Suppressor macrophage treated with lipopolysaccharide for 4 hours (primary cell): ENCODE measurements around the gene KRTAP10-10.
"Not testable (repeated sequence)": the region's sequence is repeated elsewhere in the genome, so short reads cannot be mapped to it uniquely, and the experiment has no call there.

ENCODE experiments used
- DNase-seq: peaks from one replicate; pipeline ENCODE4 v3.0.0-alpha.2; 2020

KRTAP10-10 gene

DNA sequence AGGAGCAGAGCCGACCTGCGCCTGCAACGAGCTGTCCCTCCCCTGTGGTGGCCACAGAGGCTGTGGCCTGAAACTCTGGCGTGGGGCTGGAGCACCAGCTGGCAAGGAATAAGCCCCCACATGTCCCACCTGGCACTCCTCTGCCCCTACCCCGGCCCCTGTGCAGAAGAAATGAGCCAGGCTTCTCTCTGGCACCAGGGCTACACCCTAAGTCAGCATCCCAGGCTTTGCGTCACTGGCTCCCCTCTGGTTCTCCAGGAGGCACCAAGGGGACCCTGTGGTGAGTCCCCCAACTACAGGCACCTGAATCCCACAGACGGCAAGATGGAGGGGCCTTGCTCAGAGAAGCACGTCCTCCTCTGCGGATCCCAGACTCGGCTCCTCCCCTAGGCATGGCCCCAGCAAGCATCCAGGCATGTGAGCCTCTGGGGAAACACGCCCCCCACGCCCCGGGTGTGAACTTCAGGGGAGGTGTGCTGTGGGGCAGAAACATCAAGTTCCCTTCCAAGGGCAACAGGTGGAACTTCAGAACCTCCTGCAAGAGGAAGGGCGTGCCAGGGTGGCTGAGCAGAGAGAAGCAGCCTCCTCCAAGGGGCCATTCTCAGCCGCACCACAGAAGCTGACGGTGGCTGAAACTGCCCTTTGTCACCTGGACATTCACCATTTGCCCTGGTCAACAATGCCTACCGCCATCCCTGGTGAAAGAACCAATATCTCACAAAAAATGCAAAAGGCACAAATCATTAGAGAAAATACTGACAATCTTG is 33.9 kb upstream of the KRTAP10-10 start:
- no peak for DNase-seq

DNA sequence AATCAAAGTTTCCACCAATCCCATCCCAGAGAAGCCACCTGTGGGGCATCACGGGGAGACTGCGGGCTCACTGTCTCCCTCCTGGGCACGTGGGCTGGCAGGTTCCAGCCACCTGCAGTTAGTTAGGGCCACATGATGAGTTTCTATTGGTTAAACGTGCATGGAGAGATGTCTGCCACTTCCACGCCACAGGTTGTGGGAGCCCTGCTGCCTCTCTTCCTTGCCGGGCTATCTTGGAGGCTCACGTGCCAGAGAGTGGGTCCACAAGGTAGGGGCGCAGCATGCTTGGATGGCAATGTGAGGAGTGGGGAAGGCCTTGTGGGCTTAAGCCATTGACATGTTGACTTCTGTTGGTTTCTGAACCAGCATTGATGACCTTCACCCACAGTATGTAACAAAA is 33.2 kb upstream of the KRTAP10-10 start:
- no peak for DNase-seq

DNA sequence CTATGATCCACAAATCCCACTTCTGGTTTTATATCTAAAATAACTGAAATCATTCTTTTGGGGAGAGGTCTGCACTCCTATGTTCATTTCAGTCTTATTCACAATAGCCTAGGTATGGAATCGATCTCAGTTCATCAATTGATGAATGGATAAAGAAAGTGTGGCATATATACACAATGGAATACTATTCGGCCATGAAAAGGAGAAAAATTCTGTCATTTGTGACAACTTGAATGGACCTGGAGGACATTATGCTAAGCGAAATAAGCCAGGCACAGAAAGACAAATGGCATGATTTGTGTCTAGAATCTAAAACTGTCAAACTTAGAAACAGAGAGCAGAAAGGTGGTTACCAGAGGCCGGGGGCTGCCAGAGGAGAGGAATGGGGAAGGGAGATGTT is 30.7 kb upstream of the KRTAP10-10 start:
- no peak for DNase-seq

DNA sequence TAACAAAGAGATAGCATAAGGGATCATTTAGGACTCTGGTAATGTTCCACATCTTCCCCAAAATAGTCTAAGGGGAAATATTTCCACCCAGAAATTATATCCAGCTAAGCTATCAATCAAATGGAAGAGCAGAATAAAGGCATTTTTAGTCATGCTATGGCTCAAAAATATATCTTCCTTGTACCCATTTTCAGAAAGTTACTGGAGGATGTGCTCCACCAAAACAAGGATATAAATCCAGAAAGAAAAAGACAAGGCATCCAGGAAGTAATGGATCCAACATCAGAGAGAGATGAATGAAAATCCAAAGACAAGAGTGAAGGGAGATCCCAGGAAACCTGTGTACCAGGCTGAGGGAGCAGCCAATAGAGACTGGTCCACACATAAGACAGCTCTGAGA is 28.0 kb upstream of the KRTAP10-10 start:
- no peak for DNase-seq

DNA sequence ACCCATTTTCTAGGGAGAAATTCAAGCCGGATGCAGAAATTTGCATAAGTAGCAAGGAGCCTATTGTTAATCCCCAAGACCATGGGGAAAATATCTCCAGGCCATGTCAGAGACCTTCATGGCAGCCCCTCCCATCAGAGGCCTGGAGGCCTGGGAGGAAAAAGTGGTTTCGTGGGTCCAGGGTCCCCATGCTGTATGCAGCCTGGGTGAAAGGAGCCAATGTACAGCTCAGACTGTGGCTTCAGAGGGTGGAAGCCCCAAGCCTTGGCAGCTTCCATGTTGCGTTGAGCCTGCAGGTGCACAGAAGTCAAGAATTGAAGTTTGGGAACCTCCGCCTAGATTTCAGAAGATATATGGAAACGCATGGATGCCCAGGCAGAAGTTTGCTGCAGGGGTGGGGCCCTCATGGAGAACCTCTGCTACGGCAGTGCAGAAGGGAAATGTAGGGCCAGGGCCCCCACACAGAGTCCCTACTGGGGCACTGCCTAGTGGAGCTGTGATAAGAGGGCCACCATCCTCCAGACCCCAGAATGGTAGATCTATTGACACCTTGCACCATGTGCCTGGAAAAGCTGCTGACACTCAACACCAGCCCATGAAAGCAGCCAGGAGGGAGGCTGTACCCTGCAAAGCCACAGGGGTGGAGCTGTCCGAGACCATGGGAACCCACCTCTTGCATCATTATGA is 26.9 kb upstream of the KRTAP10-10 start:
- not testable (repeated sequence) for DNase-seq

DNA sequence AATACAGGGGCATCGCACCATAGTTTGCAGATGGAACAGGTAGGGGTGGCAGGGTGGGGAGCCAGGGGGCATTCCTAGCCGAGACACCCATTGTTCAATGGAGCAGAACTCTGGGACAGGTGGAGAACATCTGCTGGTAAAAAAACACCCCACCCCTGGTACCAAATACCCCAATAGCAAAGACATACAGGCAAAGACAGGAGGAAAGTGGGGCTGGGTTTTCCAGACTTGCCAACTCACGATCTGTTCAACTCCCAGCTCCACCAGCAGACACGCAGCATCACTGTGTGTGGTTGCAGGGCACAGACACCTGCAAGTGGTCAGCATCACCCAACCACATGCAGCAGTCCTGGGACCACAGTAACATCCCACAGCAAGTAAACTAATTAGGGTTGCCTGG is 25.6 kb upstream of the KRTAP10-10 start:
- no peak for DNase-seq

DNA sequence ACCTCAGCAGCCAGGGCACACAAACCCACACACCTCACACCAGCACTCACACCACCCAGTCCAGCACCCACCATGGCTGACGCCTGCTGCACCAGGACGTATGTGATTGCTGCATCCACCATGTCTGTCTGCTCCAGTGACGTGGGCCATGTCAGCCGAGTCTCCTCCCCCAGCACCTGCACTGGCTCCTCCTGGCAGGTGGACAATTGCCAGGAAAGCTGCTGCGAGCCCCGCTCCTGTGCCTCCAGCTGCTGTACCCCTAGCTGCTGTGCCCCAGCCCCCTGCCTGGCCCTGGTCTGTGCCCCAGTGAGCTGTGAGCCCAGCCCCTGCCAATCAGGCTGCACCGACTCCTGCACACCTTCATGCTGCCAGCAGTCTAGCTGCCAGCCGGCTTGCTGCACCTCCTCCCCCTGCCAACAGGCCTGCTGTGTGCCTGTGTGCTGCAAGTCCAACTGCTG is 25.1 kb upstream of the KRTAP10-10 start, which contains the start of gene KRTAP10-8:
Gene KRTAP10-8, plus strand, starts transcription at position 51 of the 458 bp plus-strand sequence. Its CDS starts 22 bp downstream, at position 73.
- no peak for DNase-seq

DNA sequence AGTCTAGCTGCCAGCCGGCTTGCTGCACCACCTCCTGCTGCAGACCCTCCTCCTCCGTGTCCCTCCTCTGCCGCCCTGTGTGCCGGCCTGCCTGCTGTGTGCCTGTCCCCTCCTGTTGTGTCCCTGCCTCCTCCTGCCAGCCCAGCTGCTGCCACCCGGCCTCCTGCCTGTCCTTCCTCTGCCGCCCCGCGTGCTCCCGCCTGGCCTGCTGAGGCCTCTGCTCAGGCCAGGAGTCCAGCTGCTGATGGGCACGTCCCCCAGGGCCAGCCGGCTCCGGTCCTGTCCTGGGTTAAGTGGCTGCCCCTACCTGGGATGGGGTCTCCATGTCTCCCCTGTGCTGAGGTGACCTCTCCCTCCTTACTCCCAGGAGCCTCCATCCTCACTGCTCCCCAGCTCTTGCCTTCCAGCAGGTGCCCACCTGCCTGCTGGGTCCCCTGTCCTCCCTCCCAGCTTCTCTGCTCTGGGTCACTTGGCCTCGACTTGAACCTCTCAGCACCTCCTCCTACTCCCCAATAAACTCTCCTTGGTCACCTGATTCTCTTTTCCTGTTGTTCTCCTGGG is 24.4 kb upstream of the KRTAP10-10 start:
- no peak for DNase-seq

DNA sequence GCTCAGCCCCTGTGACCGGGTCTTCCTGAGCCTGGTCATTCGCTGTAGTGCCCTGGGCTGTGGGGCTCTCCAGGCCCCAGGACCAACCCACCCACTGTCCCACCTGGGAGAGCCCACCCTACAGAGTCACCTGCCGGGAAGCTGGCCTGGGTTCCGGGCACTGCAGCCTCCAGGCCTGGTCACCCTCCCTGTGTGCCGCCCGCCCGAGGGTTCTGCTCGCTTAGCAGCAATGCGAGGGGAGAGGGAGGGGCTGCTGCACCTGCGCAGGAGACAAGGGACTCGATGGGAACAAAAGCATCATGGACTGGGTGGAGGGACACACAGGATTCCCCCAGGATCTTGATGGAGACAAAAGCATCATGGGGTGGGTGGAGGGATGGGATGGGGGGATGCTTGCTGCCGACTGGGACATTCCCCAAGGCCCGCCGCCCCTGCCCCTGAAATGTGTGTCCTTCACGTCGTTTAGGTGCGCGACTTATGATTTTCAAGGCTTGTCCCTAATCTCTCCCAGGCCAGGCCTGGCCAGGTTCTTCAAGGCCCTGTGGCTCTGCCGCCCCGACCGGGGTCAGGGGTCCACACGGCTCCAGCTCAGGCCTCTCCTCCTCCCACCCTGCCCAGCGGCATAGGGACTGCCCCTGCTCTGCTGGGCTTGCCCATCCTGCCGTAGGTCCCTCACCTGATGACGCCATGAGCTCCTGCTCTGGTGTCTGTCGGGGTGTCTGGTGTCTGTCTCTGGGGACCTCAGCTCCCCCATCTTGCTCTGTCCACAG is 23.6 kb upstream of the KRTAP10-10 start:
- no peak for DNase-seq

DNA sequence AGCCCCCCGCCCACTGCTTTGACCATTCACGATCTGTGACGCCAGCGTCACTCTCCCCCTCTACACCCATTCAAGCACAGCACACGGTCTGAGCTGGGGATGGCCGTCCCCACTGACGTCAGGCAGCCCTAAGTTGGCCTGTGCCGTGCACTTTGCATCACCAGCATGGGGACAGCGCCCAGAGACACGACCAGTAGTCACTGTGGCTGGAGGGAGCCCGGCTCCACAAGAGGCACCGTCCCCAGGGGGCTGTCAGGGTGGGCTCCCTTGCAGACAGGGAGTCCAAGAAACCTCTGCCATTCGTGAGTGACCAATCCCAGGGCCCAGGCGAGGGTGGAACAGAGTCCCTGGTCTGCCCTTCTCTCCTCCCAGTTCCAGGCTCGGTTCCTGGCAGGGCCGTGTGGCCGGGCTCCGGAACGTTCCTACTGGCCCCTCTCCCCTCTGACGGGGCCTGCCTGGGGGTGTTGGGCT is 23.0 kb upstream of the KRTAP10-10 start:
- DNase-seq: no peak

DNA sequence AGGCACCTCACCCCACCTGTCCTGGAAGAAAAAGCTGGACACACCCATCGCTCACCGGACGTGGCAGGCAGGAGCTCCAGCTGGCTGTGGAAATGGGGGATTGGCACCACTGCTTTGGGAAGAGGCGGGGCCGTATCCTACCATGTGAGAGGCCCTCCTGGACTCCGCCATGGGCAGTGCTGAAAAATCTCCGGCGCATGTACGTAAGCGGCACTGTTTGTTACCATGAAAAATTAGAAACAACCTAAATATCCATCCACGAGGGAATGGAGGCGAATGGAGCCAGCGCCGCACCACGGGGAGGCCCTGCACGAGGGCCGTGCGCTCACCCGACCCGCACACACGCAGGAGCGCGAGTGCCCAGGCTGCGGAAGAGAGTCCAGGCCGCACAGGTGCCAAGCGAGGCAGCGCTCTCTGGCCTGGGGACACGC is 22.2 kb upstream of the KRTAP10-10 start:
- no peak for DNase-seq

DNA sequence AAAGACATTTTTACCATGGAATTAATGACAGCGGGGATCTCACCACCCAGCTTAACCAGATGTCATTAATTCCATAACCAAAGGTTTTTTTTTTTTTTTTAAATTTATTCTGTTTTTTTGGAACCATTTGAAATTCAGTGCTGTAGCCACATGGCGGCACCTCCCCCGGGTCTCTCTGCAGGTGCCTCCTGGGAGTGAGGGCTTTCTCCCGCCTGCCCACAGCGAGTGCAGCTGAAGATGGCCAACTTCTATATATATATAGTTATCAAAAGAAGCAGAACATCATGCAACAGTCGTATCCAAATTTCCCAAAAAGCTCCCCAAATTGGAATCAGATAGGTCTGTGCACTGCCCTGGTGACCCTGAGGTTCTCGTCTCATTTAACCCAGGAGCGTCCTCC is 21.7 kb upstream of the KRTAP10-10 start:
- DNase-seq: no peak

DNA sequence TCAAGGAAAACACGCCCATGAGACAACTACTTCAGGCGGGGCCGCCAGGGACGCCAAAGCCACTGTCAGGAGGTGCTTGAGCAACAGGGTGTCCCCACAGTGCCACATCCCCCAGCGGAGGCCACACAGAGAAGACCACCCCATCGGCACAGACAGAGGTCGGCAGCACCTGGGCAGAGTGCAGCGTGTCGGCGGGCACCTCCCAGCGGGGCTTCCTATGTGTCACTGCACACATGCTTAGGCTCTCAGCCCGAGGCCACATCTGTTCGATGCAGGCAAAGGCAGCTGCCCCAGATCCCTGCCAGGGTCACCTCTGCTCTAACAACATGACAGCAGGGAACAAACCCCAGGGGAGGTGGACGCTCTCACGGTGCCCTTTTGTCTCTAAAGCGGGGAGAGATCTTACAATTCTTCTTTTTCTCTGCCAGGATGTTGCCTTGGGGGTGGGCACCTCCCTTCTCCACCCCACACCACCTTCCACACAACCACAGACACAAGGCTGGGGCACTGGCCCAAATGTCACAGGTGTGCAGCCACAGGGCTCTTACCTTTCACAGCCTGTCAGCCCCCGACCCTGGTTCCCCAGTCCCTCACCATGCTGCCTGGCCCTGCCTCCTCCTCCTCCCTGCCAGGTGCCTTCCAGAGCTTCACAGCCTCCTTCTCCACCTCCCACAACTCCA is 21.1 kb upstream of the KRTAP10-10 start:
- DNase-seq: no peak

DNA sequence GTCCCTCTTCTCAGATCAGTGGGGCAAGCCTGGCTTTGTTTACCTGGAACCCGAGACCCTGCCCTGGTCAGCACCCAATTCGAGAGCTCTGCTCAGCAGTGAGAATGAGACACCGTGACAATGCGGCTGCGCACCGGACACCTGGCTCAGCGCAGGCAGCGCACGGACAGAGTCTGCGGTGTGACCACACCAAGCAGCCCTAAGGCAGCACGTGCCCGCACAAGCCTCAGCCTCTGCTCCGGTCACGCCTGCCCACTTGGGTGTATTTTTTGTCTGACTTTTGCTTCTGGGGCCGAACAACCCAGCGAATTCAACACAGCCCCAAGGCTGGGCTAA is 20.6 kb upstream of the KRTAP10-10 start:
- no peak for DNase-seq

DNA sequence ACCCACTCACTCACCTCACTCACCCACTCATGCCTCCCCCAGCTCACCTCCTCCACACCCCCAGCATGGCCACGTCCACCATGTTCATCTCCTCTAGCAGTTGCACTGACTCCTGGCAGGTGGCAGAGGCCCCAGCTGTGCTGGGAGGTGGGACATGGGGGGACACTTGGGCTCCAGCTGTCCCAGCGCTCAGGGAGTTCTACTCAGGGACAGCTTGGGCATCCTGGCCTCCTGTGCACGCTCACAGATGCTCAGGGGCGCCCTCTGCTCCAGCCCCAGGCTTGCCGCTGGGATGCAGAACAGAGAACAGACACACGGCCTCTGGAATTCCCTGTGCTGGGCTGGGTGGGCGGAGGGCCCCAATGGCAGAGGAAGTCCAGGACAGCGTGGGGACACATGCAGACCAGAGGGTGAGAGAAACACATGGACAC is 20.1 kb upstream of the KRTAP10-10 start:
- DNase-seq: no peak

DNA sequence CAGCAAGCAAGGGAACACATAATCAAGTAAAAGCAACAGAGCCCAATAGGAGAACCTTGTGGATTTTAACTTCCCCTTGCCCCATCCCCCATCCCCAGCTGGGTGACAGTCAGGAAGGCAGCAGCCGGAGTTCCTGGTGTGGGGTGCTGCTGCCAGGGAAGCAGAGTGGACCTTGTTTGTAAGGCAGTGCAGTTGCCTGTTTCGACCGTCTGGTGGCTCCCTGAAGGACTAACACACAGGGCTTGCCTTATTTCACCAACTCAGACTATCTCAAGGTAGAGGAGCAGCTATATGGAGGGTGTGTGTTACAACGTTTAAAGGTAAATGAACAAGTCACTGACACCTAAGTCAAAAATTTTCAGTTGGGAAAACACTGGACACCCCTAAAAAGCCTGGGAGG is 18.7 kb upstream of the KRTAP10-10 start:
- DNase-seq: peak; percentile 8

DNA sequence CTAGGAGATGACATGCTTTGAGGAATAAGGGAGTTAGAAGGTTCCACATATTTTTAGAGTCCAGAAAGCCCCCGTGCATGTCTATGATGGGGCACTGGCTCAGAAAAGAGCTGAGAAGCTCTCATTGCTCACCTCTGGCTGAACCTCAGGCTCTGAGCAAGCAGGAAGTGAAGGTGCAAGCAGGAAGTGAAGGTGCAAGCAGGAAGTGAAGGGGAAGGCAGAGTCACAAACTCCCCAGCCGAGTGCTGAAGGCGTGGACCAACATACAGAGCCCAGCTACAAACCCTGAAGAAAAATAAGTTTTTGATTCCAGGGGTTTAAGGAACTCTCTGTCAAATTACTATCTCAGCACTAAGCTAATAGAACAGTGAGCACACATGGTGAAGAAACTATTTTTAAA is 18.2 kb upstream of the KRTAP10-10 start:
- DNase-seq: no peak

DNA sequence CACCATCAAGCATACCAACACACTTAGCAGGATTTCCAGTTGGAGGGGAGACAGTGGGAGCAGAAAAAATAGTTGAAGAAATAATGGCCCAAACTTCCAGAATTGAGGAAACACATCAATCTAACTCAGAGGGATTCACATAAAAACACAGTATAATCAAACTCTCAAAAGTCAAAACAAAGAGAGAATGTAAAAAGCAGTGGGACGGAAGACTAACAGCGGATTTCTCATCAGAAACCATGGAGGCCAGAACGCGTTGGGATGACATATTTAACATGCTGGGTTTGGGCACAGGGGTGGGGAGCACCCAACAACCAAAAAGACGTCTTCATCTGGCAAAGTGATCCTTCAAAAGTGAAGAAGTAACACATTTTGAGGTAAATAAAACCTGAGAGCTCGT is 17.3 kb upstream of the KRTAP10-10 start:
- DNase-seq: no peak

DNA sequence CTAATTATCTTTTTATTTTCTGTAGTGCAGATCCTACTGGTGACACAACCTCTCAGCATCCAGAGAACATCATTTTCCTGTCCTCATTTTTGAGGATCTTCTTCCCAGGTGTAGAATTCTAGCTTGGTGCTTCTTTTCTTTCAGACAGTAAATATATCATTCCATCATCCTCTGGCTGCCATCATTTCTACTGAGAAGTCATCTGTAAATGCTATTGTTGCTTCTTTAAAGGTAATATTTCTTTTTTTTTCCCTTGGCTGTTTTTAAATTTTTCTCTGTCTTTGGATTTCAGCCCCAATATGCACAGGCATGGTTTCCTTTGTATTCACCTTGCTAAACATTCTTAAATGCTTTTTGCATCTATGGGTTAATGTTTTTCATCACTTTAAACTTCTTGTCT is 13.6 kb upstream of the KRTAP10-10 start:
- DNase-seq: no peak

DNA sequence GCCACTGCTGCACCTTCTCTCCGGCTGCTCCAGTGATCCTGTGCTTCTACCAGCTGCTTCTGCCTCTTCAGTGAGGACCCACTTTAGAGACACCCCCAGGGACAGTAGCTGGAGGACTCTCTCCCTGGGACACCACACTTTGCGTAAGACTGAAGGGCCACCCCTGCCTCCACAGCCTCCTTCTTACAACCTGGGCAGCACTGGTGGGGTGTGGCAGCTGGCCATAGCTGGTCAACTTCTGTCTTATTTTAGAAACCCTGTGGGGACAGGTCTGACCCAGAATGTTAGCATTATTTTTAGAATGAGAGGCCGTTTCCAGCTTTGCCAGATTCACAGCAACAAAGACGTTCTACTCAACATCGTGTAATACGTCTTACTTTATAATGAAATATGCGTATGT is 11.4 kb upstream of the KRTAP10-10 start:
- no peak for DNase-seq

DNA sequence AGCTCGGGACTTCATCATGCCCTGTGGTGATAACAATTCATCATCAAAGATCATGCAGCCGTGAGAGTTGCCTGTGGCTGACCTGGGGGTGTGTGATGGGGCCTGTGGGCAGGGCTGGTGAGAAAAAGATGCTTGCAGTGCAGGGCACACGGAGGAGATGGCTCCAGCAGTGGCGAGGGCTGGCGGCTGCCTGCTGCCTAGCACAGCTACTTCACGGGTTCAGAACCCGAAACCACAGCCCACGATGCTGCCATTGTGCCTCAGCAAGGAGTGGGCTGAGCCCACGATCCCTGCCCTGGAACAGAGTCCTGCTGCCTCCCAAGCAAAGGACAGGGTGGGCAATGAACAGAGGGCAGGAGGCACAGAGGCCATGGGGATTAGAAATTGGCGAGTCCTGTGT is 10.9 kb upstream of the KRTAP10-10 start:
- DNase-seq: no peak

DNA sequence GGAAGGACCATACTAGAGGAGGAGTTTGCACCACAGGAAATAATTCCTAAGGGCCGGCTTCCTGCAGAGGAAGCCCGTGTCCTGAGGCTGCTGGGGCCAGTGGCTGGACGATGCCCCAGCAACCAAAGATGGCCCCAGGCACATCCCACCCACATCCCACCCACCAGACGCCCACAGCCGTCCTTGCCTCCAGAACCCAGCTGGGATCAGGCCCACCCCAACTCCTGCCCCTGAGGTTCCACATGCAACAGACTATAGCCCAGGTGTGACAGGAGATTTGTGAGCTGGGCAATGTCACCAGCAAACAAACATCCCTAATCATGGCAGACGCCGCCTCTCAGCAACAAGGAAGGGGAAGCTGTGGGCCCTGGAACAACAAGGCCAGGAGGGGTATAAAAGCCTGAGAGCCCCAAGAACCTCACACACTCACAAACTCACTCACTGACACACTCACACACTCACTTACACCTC is 10.4 kb upstream of the KRTAP10-10 start, which contains the start of gene KRTAP10-9:
Gene KRTAP10-9, plus strand, starts transcription at position 421 of the 471 bp plus-strand sequence. CDS start 79 bp downstream, outside the sequence.
- no peak for DNase-seq
